Measurements from ENCODE around the gene SLC25A21. TPM values are rescaled to one million over a fixed set of nuclear protein-coding genes. Genes with fewer than 3 reads are reported as not detected.

The SLC25A21 gene
- total RNA-seq, 6 experiments from 2014 or later: 0.09 to 0.37 (median 0.18) TPM; not detected in 1

DNA sequence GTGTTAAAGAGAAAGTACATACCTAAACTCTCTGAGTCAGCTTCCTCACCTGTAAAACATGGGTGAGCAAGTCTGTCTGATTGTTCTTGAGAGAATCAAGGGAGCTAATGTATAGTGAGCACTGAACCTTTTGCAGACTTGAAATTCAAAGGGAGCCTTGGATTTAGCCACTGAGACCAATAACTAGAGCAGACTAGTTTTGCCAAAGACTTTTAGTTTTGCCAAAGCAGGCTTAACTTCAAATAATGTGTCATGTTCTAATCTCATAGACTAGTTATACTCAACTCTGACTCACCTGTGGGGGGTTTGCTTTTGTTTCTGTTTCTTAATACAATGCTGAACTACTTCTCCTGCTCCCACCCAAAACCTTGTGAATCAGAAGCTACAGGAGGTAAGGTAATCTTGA lies 123.7 kb downstream of the SLC25A21 start:
- no peaks in the 10 kb centered on the region for H3K27me3 ChIP-seq
- no peak overlapping the region for H3K4me3 ChIP-seq
- no peak for DNase-seq
- no peaks in the 10 kb centered on the region for H3K9me3 ChIP-seq
- no peak overlapping the region for H3K27ac ChIP-seq
- ATAC-seq: no peak
- intact Hi-C loops (cut with DNase I): no loop called here
- H3K36me3 ChIP-seq: no peaks in the 10 kb centered on the region
- H3K4me1 ChIP-seq: no peaks in the 10 kb centered on the region
- no peak for TF ChIP-seq POLR2A (IDR thresholded peaks at IDR 0.05)
- TF ChIP-seq, protein P1, sequence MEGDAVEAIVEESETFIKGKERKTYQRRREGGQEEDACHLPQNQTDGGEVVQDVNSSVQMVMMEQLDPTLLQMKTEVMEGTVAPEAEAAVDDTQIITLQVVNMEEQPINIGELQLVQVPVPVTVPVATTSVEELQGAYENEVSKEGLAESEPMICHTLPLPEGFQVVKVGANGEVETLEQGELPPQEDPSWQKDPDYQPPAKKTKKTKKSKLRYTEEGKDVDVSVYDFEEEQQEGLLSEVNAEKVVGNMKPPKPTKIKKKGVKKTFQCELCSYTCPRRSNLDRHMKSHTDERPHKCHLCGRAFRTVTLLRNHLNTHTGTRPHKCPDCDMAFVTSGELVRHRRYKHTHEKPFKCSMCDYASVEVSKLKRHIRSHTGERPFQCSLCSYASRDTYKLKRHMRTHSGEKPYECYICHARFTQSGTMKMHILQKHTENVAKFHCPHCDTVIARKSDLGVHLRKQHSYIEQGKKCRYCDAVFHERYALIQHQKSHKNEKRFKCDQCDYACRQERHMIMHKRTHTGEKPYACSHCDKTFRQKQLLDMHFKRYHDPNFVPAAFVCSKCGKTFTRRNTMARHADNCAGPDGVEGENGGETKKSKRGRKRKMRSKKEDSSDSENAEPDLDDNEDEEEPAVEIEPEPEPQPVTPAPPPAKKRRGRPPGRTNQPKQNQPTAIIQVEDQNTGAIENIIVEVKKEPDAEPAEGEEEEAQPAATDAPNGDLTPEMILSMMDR (IDR thresholded peaks at IDR 0.05): no peak

GRCh38 chr14:37047996-37048395 lies 124.4 kb downstream of the SLC25A21 start:
- no peaks in the 10 kb centered on the region for H3K4me1 ChIP-seq
- DNase-seq (no peak), ATAC-seq (no peak)
- WGBS (ENCODE audit: insufficient coverage, low coverage, low lambda C conversion rate, missing lambda C conversion rate): 40% methylated on average over 4 of the region's 4 CpGs
- TF ChIP-seq POLR2A (IDR thresholded peaks at IDR 0.05): no peak
- TF ChIP-seq, protein P1 (IDR thresholded peaks at IDR 0.05): no peak
- no peak overlapping the region for H3K27ac ChIP-seq
- no peaks in the 10 kb centered on the region for H3K27me3 ChIP-seq
- H3K9me3 ChIP-seq: no peaks in the 10 kb centered on the region
- intact Hi-C loops (cut with DNase I): no loop called here
- no peak overlapping the region for H3K4me3 ChIP-seq
- H3K36me3 ChIP-seq: no peaks in the 10 kb centered on the region

DNA sequence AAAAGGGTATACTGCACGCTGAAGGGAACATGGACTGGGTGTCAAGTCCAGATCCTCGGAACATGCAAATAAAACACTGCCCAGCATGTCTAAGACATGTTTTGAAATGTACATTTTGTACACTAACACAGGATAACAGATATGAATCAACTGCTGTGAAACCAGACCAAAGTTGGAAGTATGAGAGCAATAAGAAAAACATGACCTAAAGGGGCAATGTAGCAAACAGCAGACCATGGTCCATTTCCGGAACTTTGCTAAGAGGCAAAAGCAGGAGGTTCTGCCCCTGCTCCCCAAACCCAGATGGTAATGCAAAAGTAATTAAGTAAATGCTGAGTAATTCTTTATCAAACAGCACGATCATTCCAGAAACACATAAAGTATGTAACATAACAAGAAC lies 125.2 kb downstream of the SLC25A21 start:
- no peak for ATAC-seq
- H3K4me1 ChIP-seq: no peaks in the 10 kb centered on the region

DNA sequence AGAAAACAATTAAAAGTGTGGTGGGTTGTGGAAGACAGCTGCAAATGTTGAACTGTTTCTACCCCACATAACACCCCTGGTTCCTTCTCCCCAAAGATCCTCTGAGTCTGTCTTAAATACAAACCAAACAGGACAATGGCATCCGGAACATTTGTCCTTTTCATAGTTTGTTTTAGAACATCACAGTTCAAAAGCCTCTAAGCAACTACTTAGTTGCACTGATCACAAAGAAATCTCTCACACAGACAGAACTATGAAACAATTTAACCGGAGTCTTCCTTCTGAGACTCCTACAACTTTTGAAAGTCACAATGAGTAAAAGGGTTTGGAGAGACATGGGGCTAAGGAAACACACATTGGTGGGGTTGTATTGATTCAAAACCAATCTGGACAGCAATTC lies 125.6 kb downstream of the SLC25A21 start:
- Histone ChIP-seq H3K27ac (no peak overlapping the region), H3K36me3 (no peaks in the 10 kb centered on the region), H3K27me3 (no peaks in the 10 kb centered on the region), H3K4me1 (no peaks in the 10 kb centered on the region), H3K9me3 (no peaks in the 10 kb centered on the region), H3K4me3 (no peak overlapping the region)
- DNase-seq (no peak), ATAC-seq (no peak)
- no peak for TF ChIP-seq POLR2A (IDR thresholded peaks at IDR 0.05)
- TF ChIP-seq, protein P1 (IDR thresholded peaks at IDR 0.05): no peak
- intact Hi-C loops (cut with DNase I): no loop called here
- WGBS (ENCODE audit: insufficient coverage, low coverage, low lambda C conversion rate, missing lambda C conversion rate): 63% methylated on average over 2 of the region's 2 CpGs

More for the DNA sequence above, 125.2 kb downstream of the SLC25A21 start:
- H3K27ac ChIP-seq: no peak overlapping the region
- no peaks in the 10 kb centered on the region for H3K9me3 ChIP-seq
- H3K4me3 ChIP-seq: no peak overlapping the region
- TF ChIP-seq, protein P1 (IDR thresholded peaks at IDR 0.05): no peak
- TF ChIP-seq POLR2A (IDR thresholded peaks at IDR 0.05): no peak
- H3K36me3 ChIP-seq: no peaks in the 10 kb centered on the region
- intact Hi-C loops (cut with DNase I): no loop called here
- DNase-seq: no peak
- no peaks in the 10 kb centered on the region for H3K27me3 ChIP-seq
- WGBS (ENCODE audit: insufficient coverage, low coverage, low lambda C conversion rate, missing lambda C conversion rate): 66% methylated on average over 4 of the region's 4 CpGs
